DMS 273 treated with DMSO at 0.1 percent for 48 hours (cell line): ENCODE measurements around the gene TCF7L1.
"Not testable (repeated sequence)": the region's sequence is repeated elsewhere in the genome, so short reads cannot be mapped to it uniquely, and the experiment has no call there.

ENCODE experiments used
- DNase-seq: peaks from one replicate; lab custom pipeline; 2025; lab: John Stamatoyannopoulos, UW

TCF7L1 gene

DNA sequence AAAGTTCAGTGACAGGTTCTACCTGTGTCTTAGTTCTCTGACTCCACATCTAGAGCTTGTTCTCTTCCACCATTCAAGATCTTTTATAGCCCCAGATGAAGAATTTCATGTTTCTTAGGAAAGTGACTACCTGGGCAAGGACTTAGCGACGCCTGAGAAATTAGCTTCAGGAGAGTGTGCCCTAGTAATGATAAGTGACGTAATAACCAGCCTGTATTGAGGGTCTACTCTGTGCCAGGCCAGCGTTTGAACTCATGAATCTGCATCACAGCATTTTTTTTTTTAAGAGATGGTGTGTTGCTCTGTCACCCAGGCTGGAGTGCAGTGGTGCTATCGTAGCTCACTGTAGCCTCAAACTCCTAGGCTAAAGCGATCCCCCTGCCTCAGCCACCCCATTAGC, 51.8 kb downstream of the TCF7L1 start:
- DNase-seq, result no peak

DNA sequence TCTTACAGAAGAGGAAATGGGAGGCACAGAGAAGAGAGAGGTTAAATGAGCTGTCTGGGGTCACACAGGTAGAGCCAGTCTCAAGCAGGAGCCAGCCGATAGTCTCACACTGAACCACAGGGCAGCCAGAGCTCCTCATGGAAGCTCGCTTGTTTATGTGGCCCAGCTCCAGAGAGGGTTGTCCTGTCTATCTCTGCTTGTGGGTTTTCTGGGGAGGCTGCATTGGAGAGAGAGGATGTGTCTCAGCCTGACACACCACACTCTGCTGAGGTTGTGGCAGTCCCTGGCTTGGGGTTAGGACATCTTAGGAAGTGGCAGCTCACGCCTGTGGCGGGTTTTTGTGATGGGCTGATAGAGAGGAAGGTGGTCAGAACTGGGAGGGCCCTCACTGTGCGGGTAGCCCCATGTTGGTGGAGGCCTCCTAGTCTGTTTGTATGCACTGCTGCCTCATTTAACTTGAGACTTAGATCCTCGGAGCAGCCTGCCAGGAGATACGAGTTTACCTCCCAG, 52.3 kb downstream of the TCF7L1 start:
- no peak for DNase-seq

DNA sequence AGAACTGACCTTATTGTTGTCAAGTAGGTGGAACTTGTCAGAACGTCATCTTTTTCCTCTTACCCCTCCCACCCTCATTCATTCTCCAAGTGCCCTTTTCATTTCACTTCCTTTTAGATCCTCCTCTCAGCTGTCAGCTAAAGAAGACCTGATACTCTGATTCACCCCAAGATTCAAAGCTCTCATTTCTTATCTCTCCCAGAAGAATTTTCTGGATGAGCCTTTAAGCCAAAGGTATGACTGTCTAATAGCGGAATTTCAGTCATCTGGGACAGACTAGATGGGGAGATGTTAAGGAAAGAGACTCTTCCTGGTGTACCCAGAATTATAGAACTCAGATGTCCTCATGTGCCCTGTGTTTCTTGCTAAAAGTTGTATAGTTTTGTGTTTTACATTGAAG, 53.9 kb downstream of the TCF7L1 start:
- DNase-seq, result no peak

DNA sequence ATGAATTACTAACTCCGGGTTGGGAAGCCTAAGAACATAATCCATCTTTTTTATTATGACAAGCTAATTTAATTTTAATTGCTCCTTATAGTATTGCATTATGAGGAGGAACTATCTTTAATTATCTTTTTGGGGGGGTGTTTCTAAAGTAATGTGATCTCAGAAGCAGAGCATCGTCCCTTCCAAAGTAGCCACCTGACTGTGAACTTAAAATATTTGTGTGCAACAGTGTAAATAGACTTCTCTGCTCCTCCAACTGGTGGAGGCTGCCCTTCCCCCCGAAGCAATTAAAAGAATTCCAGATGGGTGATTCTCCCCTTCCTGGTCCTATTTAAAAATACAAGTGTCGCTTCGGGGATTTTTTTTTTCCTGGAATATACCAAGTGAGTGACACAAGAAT, 55.7 kb downstream of the TCF7L1 start:
- no peak for DNase-seq

DNA sequence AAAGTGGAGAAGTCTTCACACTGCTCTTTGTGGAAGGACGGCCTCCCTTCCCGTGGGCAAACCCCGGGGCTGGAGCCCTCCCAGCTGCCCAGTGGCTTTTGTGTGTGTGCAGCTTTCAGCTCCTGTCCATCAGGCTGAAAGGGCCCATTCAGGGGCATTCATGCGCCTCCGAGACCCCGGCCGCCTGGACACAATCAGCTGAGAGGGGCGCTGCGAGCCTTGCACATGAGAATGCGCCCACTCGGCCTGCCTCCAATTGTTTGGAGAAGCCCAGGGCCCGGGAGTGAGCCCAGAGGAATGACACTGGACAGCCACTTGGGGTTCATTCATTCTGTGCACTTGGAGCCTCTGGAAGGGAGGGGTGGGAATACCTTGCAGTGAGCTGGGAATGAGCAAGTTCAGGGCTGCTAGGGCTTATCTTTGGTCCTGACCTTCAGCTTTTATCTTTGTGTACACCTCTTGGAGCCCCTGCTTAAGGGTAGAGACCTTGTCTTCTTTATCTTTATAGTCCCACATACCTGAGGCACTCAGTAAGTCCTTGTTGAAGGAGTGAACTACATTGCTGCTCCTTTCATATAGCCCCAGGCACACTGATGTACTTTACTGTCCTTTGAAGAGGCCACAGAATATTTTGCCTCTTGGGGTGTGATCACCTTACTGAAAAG, 56.5 kb downstream of the TCF7L1 start:
- no peak for DNase-seq

DNA sequence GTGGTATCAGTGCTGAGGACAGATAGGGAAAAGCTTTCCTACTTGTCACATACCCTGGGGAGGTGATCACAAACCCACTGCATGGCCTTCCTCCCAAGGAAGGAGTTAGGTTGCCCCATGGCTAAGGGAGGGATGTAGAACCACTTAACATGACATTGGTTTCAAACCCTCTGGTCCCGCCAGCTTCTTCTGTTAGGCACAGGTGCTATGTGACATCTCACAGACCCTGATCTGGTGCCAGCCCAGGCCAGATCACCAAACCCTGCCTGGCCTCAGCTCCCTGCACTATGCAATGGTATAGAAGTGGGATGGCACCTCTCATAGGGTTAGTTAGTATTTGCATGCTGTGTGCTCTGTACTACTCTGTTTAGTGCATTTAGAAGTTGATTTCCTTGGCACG, 58.0 kb downstream of the TCF7L1 start:
- no peak for DNase-seq

DNA sequence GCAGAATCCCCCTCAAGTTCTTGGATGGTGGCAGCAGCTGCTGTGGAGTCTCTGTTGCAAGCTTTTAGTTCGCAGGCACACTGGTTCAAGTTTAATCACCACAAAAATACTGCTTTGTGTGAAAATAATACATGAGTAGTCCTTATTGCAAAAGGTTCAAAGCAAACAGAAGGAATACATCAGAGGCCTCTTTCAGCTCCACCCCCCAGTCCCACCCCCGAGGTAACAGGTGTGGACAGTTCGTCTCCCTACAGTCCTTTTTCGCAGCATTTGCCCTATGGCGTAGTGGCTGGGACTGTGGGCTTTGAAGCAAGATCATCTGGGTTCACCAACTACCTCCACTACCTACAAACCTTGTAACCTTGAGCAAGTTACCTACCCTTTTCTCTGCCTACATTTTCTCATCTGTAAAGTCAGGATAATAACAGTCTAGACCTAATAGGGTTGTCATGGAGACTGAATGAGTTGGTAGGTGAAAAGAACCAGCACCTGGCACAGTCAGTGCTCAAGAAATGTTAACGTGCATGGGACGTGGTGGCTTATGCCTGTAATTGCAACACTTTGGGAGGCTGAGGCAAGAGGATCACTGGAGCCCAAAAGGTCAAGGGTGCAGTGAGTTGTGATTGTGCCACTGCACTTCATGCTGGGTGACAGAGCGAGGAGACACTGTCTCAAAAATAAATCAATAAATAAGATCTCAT, 61.7 kb downstream of the TCF7L1 start:
- DNase-seq, result no peak

DNA sequence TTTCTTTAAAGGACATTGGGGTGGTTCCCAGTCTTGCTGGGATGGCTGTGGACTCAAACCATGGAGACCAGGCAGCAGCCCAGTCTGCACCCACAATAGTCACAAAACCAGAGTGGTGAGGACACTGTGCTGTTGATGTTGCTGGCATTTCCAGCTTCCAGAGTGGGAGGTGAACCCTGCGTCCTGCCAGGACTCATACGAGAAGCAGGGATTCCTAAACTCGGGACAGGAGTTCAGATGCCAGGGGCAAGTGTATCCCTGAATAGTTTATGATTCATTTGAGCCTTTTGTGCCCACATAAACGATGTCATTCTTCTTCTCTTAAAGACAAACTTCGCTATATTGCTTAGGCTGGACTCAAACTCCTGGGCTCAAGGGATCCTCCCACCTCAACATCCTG, 62.8 kb downstream of the TCF7L1 start:
- DNase-seq, result no peak

DNA sequence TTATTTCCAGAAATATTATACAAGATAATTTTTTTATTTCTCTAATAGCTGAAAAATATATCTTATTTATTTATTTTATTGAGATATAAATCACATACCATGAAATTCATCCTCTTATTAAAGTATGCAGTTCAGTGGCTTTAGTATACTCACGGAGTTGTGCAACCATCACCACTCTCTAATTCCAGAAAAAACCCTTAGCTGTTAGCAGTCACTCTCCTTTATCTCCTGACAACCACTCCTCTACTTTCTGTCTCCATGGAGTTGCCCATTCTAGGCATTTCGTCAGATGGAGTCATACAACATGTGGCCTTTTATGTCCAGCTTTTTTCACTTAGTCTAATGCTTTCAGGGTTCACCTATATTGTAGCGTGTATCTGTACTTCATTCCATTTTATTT, 66.5 kb downstream of the TCF7L1 start:
- DNase-seq, result no peak

DNA sequence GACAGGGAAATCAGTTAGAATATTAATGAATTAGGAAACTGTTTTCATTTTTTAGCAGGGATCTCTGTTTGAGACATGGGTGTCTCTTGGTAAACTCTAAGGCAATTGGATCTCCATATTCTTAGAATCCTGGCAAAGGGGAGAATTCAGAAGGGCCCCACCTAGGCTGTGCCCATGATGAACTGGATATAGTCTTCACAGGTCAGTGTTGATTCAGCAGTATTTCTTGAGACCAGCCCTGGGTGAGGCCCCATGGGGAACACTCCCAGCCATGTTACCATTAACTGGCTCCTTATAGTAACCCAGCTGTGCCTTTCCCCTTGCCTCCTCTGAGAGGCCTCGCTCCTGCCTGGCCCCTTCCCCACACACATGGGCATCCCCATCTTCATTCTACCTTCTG, 76.7 kb downstream of the TCF7L1 start:
- no peak for DNase-seq

DNA sequence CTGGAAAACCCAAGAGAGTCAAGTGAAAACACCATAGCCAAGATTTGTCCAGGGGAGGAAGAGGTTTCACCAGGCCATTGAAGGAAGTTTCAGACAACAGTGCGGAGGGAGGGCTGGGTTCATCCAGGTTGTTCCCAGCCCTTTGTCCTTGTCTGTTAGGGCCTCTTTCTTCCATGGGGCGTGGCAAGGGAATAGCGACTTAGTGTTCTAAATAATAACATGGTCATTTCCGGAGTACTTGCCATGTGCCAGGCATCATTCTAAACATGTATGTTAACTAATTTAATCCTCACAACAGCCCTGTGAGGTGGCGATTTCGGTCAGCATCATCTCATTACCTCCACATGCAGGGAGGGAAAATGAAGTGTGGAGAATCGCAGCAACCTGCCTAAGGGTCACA, 77.3 kb downstream of the TCF7L1 start:
- no peak for DNase-seq

DNA sequence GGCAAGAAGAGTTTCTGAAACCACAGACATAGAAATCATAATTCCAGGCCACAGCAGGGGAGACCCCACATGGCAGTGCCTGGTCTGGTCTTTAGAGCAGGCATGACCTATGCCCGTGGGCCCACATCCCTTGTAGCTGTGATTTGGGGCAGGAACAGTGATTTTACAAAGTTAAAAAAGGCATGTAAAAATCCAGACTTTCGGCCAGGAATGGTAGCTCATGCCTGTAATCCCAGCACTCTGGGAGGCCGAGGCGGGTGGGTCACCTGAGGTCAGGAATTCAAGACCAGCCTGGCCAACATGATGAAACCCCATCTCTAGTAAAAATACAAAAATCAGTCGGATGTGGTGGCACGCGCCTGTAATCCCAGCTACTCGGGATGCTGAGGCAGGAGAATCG, 78.4 kb downstream of the TCF7L1 start:
- DNase-seq, result not testable (repeated sequence)

DNA sequence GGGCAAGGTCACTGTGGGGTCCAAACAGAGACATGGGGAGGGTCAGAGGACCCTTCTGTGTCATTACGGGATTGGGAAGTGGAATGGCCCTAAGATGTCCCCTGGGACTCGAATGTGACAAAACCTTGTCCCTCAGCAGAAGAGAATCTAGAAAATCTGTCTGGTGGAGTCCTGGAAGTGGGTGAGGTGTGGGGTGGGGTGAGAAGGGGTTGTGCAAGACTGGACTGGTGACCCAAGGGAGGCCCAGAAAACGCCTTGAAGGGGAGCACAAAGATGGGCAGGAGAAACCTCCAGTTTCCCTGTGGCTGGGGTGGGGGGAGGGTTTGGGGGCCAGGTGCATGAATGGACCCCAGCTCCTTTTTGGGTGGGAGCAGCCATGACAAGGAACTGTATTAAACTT, 79.6 kb downstream of the TCF7L1 start:
- DNase-seq, result no peak

DNA sequence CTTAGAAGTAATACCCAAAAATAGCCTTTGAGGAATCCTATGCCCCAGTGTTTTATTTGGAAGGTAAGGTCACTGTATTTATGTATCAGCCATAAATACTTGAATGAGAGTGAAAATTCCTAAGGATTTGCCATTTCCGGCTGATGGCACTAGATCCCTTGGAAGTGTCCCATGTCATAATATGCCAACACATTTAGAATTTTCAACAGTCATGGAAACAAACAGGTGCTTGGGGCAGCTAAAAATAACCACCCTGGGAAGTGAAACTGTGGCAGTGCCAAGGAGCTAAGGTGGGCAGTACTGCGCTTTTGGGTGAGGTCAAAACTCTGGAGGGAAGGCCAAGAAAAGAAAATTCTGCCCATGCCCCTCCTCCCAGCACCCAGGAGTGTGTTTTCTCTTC, 80.2 kb downstream of the TCF7L1 start:
- no peak for DNase-seq

DNA sequence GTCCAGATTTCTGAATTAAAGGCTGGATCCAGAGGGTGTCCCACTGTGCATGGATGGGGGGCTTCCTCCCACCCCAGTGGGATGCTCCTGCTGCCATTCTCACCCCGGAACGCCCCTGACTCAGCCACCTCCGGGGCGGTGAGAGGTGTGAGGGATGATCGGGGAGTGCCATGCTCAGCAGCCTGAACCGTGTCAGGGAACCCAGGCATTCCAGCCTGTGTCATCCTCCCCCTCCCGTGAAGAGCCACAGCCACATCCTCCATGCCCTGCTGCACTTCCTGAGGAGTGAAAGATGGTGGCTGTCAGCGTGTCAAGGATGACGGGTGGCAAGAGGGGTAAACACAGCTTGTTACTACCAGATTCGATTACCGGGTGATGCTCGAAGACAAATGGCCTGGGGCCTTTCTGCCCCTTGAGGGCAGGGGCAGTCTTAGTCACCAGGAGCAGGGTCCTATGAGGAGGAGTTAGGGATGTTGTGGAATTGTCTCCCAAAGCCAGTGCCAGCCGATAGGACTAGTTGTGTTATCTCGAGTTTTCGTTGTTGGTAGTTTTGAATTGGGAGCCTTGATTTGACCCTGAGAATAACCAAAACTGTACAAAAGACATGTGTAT, 80.8 kb downstream of the TCF7L1 start:
- DNase-seq, result no peak

DNA sequence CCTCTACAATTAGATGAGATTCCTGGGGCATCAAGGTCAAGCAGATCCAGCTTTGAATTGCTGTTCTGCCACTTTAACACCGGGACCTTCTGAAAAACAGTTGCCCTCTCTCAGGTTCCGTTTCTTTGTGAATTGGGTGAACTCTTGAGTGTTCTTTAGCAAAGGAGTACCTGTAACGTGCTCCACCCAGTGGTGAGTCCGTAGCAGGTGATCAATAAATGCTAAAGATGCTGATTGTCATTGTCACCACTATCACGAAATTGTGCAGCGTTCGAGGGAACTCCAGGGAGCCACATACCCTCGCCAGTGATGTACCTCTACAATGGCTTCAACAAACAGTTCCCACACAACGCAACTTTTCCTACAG, 81.9 kb downstream of the TCF7L1 start:
- DNase-seq, result no peak

DNA sequence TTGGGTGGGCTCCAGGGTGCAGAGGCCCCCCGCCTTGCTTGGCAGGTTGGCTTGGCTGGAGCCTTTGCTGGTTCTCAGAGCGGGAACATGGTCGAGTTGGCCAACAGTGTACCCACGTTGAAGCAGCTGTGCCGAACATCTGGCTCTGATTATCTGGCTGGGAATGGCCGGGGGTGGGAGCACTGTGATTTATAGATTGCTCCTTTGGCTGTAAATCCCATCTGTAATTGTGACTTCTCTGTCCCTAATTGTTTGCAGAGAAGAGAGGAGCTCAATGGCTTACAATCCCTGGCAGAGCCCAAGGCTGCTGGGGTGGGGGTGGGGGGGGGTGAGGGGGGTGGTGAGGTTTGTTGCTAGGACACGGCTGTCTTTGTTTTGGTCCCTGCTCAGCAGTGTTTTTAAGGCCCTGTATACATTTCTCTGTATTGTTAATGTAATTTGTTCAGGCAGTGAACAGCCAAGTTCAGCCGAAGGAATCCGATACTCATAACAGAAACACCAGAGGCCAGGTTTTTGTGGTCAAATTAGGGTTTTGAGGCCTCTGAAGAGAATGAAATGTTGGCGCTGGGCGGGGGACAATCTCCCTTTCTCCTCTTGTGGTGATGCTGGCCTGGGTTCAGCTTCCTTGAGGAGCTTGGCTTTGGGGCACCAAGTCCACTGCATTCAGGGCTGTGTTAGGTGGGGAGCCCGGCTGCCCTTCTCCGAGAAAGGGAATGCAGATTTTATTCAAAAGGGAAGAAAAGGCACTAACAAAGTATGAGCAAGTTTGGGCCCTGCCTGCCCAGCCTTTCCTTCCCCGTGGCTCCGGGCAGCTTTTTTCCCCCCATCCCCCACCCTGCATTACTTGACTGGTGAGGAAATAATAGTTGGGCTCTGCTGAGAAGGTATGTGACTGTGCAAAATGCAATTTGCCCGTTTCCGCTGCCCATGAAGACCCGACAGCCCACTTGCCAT, 82.5 kb downstream of the TCF7L1 start:
- peak; percentile 44 for DNase-seq

DNA sequence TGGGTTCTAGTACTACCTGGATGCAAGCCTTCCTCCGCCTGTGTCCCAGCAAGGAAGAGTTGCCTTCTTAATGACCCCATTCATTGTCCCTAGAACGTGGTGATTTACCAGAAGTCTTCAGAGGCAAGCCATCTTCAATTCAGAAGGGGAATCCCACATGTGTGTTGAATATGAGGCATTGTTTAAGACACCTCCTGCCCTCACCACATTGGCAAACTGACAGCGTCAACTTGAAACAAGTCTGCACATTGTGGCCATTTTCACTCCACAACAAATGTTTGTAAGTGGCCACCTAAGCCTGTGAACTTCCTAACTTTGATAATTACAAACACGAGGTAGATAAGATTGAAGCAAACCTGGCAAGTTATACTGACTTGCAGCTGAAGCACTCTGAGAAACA, 83.7 kb downstream of the TCF7L1 start:
- no peak for DNase-seq

DNA sequence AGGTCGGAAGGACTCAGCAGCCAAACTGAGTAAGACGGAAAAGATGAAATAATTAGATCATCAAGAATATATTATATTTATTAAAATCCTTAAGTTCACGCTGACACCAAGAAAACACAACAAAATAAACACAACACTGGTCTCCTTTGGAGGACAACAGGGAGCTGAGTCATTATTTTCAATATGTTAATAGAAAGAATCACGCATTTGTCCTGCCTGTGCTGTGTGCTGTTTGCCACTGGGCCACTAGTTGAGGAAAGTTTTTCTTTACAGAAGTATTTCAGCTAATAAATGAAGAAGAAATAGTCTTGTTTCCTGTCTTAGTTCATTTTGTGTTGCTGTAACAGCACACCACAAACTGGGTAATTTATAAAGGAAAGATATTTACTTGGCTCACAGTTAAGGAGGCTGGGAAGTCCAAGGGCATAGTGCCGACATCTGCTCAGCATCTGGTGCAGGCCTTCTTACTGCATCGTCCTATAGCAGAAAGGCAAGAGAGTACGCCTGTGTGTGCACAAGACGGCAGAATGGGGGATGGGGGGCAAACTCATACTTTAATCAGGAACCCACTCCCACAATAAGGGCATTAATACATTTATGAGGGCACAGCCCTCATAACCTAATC, 88.0 kb downstream of the TCF7L1 start:
- DNase-seq, result no peak

DNA sequence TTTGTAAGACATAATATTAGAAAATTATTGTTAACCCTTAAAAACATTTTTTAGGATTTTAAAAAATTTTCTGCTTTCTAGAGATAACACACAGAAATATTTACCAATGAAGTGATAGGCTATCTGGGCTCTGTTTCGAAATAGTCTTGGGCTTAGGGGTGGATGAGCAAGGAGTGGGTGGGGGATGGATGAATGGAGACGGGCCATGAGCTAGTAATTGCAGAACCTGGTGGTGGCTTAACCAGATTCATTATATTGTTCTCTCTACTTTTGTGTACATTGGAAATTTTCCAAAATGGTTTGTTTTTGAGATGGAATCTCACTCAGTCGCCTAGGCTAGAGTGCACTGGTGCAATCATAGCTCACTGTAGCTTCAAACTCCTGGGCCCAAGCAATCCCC, 89.6 kb downstream of the TCF7L1 start:
- DNase-seq, result no peak

DNA sequence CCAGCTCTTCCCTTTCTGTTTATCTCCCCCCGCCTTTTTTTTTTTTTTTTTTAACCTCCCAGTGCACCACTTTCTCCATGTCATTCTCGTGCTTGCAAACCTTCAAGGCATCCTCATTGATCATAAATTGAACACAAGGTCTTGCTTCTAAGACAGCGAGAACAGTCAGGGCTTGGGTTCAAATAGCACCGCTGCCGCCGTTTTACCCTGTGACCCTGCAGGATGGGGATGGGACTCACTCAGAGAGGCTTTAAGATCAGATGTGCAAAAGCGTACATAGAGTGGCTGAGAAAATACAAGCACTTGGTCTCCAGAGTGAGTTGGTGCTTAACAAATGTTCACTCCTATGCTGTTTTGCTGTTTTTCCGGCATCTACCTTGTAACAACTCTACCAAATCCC, 93.6 kb downstream of the TCF7L1 start:
- DNase-seq, result no peak
